Amygdala (tissue), 56 donors: ENCODE measurements around the gene GABRG2.

Source experiments
- DNase-seq, 56 donors: peaks; one replicate each; lab custom pipeline; 2025; lab: John Stamatoyannopoulos, UW

The GABRG2 gene

DNA sequence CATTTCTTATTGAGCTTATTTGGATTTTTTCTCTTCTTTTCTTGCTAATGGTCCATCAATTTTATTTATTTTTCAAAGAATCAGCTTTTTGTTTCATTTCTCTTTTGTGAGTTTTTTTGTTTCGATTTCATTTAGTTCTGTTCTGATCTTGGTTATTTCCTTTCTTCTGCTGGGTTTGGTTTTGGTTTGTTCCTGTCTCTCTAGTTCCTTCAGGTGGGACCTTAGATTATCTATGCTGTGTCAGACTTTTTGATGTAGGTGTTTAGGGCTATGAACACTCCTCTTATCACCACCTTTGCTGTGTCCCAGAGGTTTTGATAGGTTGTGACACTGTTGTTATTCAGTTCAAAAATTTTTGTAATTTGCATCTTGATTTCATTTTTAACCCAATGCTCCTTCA lies 119.8 kb downstream of the GABRG2 start:
- DNase-seq, result no peak

DNA sequence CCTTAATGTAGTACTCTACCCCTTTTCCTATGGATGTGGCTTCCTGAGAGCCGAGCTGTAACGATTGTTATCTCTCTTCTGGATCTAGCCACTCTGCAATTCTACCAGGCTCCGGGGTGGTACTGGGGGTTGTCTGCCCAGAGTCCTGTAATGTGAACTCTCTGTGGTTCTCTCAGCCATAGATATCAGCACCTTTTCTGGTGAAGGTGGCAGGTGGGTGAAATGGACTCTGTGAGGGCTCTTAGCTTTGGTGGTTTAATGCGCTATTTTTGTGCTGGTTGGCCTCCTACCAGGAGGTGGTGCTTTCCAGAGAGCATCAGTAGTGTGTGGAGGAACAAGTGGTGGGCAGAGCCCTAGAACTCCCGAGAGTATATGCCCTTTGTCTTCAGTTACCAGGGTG lies 122.1 kb downstream of the GABRG2 start:
- DNase-seq, result no peak

DNA sequence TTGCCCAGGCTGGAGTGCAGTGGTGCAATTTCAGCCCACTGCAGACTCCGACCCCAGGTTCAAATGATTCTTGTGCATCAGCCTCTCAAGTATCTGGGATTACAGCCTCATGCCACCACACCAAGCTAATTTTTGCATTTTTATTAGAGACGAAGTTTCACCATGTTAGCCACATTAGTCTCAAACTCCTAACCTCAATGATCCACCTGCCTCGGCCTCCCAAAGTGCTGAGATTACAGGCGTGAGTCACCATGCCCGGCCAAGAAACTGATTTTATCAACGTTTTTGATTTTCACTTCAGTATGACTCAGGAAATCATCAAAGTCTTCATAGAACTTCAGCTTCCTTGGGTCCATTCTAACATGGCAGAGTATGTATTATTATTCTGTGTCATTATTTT lies 125.4 kb downstream of the GABRG2 start:
- DNase-seq, result no peak

DNA sequence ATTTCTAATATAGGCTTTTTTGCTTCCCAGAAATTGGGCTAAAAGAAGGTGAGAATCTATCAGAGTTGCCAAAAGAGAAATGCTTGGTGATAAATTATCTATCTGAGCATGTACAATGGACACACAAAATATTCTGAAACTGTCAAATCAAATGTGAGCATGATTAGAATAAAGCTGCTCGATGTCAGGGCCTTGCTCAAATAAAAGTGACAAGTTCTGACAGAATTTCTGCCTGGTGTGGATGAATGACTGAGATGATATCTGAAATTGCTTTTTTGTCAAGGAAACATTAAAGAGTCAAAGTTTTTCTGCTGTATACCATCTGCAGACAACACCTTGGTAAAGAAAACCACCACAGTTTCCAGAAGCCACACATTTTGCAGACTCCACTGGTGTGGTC lies 128.8 kb downstream of the GABRG2 start:
- no peak for DNase-seq

DNA sequence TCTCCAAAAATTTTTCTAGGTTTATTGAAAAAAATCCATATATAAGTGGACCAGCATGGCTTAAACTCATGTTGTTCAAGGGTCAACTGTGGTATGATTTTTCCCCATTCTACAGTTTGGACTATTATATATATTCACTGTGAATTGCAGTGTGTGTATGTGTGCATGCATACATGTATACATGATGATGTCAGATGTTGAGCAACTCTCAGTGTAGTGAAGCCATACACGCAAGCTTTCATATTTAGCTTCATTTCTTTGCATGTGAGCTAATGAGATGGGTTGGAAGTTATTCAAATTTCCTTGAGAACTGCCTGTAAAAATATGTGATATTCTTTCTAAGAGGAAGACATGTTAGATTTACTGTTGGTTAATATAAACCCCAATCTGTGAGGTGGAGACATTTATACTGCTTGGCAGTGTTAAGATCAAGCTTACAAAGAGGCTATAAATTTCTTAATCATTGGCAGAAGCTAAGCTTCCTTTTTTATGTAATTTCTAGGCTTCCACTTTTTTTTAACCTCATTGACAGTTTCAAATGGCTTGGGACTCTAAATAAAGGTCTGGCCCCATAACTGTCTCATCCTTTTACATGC lies 134.8 kb downstream of the GABRG2 start:
- no peak for DNase-seq
